ENCODE measurements around the gene RYR2. TPM values are rescaled to one million over a fixed set of nuclear protein-coding genes. Genes with fewer than 3 reads are reported as not detected.

The RYR2 gene
- total and polyA plus RNA-seq, 2 of the 8 experiments (the other 6 are each of a cell fraction or from before 2014, with no cell fraction given) = 1.3 to 4.4 TPM

DNA sequence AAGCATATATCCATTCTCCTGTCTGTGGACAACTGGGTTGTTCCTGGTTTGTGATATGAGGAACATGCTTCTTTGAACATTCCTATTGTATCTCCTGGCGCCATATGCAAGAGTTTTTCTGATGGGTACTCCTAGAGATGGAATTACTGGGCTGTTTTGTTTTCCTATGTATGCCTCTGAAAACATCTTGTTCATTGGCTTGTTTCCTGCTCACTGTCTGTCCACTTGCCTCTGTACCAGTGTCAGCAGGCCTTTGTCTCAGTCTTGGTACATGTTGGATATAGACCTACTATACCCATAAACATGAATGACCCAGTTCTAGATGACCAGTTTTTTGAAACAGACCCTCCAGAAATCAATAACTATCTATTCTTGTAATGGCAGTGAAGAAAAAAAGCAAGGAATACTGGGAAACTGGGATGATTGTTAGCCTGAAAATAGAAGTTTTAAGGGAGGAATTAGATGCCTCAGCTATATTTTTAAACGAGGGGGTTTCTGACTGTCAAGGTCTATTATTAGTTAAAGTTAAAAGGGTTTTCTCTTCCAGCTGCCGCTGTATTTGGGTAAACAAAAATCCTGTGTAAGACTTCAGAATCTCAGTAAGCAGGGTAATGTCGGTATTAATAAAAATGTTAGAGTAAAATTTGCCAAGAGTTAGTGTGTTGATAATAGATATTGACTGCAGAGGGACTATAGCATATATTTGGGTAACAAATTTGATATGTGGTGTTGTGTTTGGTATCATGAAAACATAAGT lies 103.6 kb downstream of the RYR2 start:
- H3K23ac ChIP-seq (ENCODE audit: insufficient read length) = no peak overlapping the region
- H4K91ac ChIP-seq (replicated peaks; ENCODE audit: insufficient read length, low read length) = no peak overlapping the region
- no peak overlapping the region for H4K8ac ChIP-seq (ENCODE audit: extremely low read depth, insufficient read depth, low read length)
- no peak overlapping the region for H3K14ac ChIP-seq (ENCODE audit: insufficient read length)
- no peak overlapping the region for H3K27ac ChIP-seq (ENCODE audit: low read depth, low read length)
- no peak overlapping the region for H3K9ac ChIP-seq (replicated peaks in 1 of 4; ENCODE audit: extremely low read depth in 1 of 4, low read depth in 3 of 4, low read length in 3 of 4)
- no peak overlapping the region for H2BK15ac ChIP-seq (ENCODE audit: low read length)
- no peak overlapping the region for H2AFZ ChIP-seq (ENCODE audit: low read length)
- no peak overlapping the region for H3K18ac ChIP-seq (ENCODE audit: extremely low read depth, low read length)
- H3K4me1 ChIP-seq (replicated peaks in 1 of 4; ENCODE audit: control insufficient read depth in 3 of 4, insufficient read depth in 4 of 4, low read length in 3 of 4) = peaks cover 2 to 6% (median 5%) of the 10 kb centered on the region in 4 experiments; a peak in 5 of 7 replicates
- no peaks in the 10 kb centered on the region for H3K36me3 ChIP-seq (ENCODE audit: control insufficient read depth in 2 of 4, insufficient read depth in 4 of 4, low read length in 3 of 4)
- no peak overlapping the region for H2AK5ac ChIP-seq (ENCODE audit: low read depth, low read length)
- no peak overlapping the region for H2BK120ac ChIP-seq (replicated peaks; ENCODE audit: low read depth, low read length)
- H3K79me1 ChIP-seq (ENCODE audit: low read depth, low read length) = no peaks in the 10 kb centered on the region; the same call in 1 of the 2 replicates
- peaks cover 0 to 1% (median 0%) of the 10 kb centered on the region in 4 experiments; a peak in 1 of 7 replicates for H3K27me3 ChIP-seq (replicated peaks in 1 of 4; ENCODE audit: control insufficient read depth in 3 of 4, extremely low read depth in 1 of 4, insufficient read depth in 3 of 4, low read length in 3 of 4)
- no peak overlapping the region for H2BK20ac ChIP-seq (ENCODE audit: low read length)
- no peaks in the 10 kb centered on the region for H4K20me1 ChIP-seq (replicated peaks in 1 of 2; ENCODE audit: control insufficient read depth in 1 of 2, insufficient read depth in 2 of 2, low read length in 2 of 2)
- POLR2A ChIA-PET (ENCODE audit: partially characterized antibody) = interaction anchor here (0.6 kb wide), 1 partner anchor 210 kb away, joined by 3 read pairs; no protein-coding TSS in a partner anchor
- CTCF ChIA-PET (ENCODE audit: partially characterized antibody) = interaction anchor here (0.6 to 1.6 kb wide), 3 partner anchors 13 to 1908 kb away, joined by 3 read pairs; no protein-coding TSS in a partner anchor
- no peak overlapping the region for H3K4me3 ChIP-seq (ENCODE audit: extremely low read depth in 1 of 4, insufficient read depth in 2 of 4, low read depth in 3 of 4, low read length in 4 of 4)
- H2BK5ac ChIP-seq (ENCODE audit: low read depth, low read length) = no peak overlapping the region
- H4K5ac ChIP-seq (ENCODE audit: insufficient read length, low read depth, low read length) = no peak overlapping the region
- no peak for FAIRE-seq
- WGBS, 2 experiments (ENCODE audit: extremely low coverage in 1 of 2, insufficient coverage in 1 of 2, insufficient read length in 1 of 2, insufficient replicate concordance in 2 of 2, low coverage in 1 of 2, low lambda C conversion rate in 2 of 2, missing lambda C conversion rate in 1 of 2) = 90% methylated on average over 4 of the region's 4 CpGs; no CpG with 5 or more reads in 1 of the 2 experiments
- no peak overlapping the region for H3K56ac ChIP-seq (replicated peaks; ENCODE audit: insufficient read length, low read depth, low read length)
- DNase-seq (ENCODE audit: low read depth in 1 of 2, low spot score in 2 of 2) = no peak
- H3K9me3 ChIP-seq (ENCODE audit: insufficient read depth in 2 of 2, low read depth in 1 of 2, low read length in 1 of 2) = no peaks in the 10 kb centered on the region
- no peaks in the 10 kb centered on the region for H3K23me2 ChIP-seq (ENCODE audit: low read depth, low read length)
- H3K79me2 ChIP-seq (ENCODE audit: control insufficient read depth in 1 of 2, insufficient read depth in 2 of 2, low read length in 2 of 2) = no peaks in the 10 kb centered on the region; a peak in 1 of 4 replicates
- H3K4me2 ChIP-seq (ENCODE audit: insufficient read depth in 1 of 2, low read depth in 2 of 2, low read length in 2 of 2) = no peak overlapping the region
- H3K4ac ChIP-seq (replicated peaks; ENCODE audit: insufficient read length, low read depth, low read length) = no peak overlapping the region
- H2BK12ac ChIP-seq (ENCODE audit: low read depth, low read length) = no peak overlapping the region
- TF ChIP-seq NRF1 (IDR thresholded peaks at IDR 0.05; ENCODE audit: low read depth, low read length) = no peak
- no peak for TF ChIP-seq POU5F1 (IDR thresholded peaks at IDR 0.05; ENCODE audit: low read depth, low read length)
- TF ChIP-seq SIRT6 (IDR thresholded peaks at IDR 0.05; ENCODE audit: low read length) = no peak
- TF ChIP-seq GTF2F1 (IDR thresholded peaks at IDR 0.05; ENCODE audit: borderline replicate concordance, low read depth, low read length) = no peak
- no peak for TF ChIP-seq SAP30 (IDR thresholded peaks at IDR 0.05; ENCODE audit: insufficient read depth, insufficient replicate concordance, low read length)
- no peak for TF ChIP-seq SRF (IDR thresholded peaks at IDR 0.05; ENCODE audit: low read depth, low read length)
- no peak for TF ChIP-seq EGR1 (IDR thresholded peaks at IDR 0.05; ENCODE audit: borderline replicate concordance, low read depth, low read length)
- TF ChIP-seq CBX8 (IDR thresholded peaks at IDR 0.05; ENCODE audit: borderline replicate concordance, low read depth, low read length) = no peak
- TF ChIP-seq, protein P1, sequence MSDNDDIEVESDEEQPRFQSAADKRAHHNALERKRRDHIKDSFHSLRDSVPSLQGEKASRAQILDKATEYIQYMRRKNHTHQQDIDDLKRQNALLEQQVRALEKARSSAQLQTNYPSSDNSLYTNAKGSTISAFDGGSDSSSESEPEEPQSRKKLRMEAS (IDR thresholded peaks at IDR 0.05) = no peak
- TF ChIP-seq RBBP5 (IDR thresholded peaks at IDR 0.05; ENCODE audit: borderline replicate concordance, low read depth, low read length) = no peak
- no peak for TF ChIP-seq EZH2 (IDR thresholded peaks at IDR 0.05; ENCODE audit: low read depth, low read length, severe bottlenecking)
- no peak for TF ChIP-seq SUZ12 (IDR thresholded peaks at IDR 0.05; ENCODE audit: low read length)
